ENCODE measurements around the gene DNHD1. TPM values are rescaled to one million over a fixed set of nuclear protein-coding genes. Genes with fewer than 3 reads are reported as not detected.

The DNHD1 gene
- total and polyA plus RNA-seq, 2 experiments from 2014 or later: 3.6 to 9.6 TPM

- Mint-ChIP-seq H3K27ac (peak within 1 kb of the TSS; percentile 94), H3K27me3 (ENCODE audit: insufficient read depth, low read depth, poor library complexity) (peaks cover 13% of the 10 kb centered on the region), H3K9me3 (no peaks in the 10 kb centered on the region), H3K4me1 (peaks cover 31% of the 10 kb centered on the region), H3K4me3 (peak within 1 kb of the TSS; percentile 88), H3K36me3 (ENCODE audit: low read depth) (peaks cover 24% of the 10 kb centered on the region)
- ATAC-seq (peak; percentile 65), DNase-seq (ENCODE audit: low spot score) (peak; percentile 89)
- Histone ChIP-seq H3K4me3 (peak within 1 kb of the TSS; percentile 93), H4K20me1 (replicated peaks; ENCODE audit: insufficient read depth) (peaks cover 2% of the 10 kb centered on the region), H3K4me1 (ENCODE audit: insufficient read depth) (peaks cover 23% of the 10 kb centered on the region), H3K4me2 (peak within 1 kb of the TSS; percentile 89), H3K9me2 (ENCODE audit: insufficient read depth) (no peaks in the 10 kb centered on the region), H3K27me3 (ENCODE audit: insufficient read depth) (no peaks in the 10 kb centered on the region), H3K27ac (ENCODE audit: low read depth) (peak within 1 kb of the TSS; percentile 91), H2AFZ (peak within 1 kb of the TSS; percentile 99), H3K36me3 (ENCODE audit: insufficient read depth) (peaks cover 4% of the 10 kb centered on the region; the same call in 1 of the 2 replicates), H3F3A (replicated peaks; ENCODE audit: low read depth) (0 out of 2 replicates have a peak, but pooled peaks cover 13% of the 10 kb centered on the region), H3K79me2 (replicated peaks; ENCODE audit: insufficient read depth) (no peaks in the 10 kb centered on the region)
- TF ChIP-seq STAT1 (IDR thresholded peaks at IDR 0.05; ENCODE audit: unreplicated experiment) (no peak), CTCF (conservative IDR thresholded peaks at IDR 0.05; ENCODE audit: low read depth in 2 of 2) (peak; percentile 26 to 35), NANOG (IDR thresholded peaks at IDR 0.05; ENCODE audit: borderline replicate concordance) (no peak), JUNB (IDR thresholded peaks at IDR 0.05; ENCODE audit: unreplicated experiment) (no peak), REST (IDR thresholded peaks at IDR 0.05; ENCODE audit: unreplicated experiment) (no peak), EZH2phosphoT487 (IDR thresholded peaks at IDR 0.05; ENCODE audit: unreplicated experiment) (no peak), ZNF331 (CRISPR knock-in tag; IDR thresholded peaks at IDR 0.05; ENCODE audit: low read depth) (no peak), CREB1 (CRISPR knock-in tag; IDR thresholded peaks at IDR 0.05; ENCODE audit: low read depth) (no peak), ETS1 (IDR thresholded peaks at IDR 0.05) (0 out of 2 replicates have a peak, but pooled peaks have one; percentile 14), EZH2 (IDR thresholded peaks at IDR 0.05; ENCODE audit: low read depth, unreplicated experiment) (no peak), ZNF114 (CRISPR knock-in tag; IDR thresholded peaks at IDR 0.05) (no peak), POLR2AphosphoS5 (IDR thresholded peaks at IDR 0.05; ENCODE audit: low read depth) (peak; percentile 54)
- TF ChIP-seq, protein P1, sequence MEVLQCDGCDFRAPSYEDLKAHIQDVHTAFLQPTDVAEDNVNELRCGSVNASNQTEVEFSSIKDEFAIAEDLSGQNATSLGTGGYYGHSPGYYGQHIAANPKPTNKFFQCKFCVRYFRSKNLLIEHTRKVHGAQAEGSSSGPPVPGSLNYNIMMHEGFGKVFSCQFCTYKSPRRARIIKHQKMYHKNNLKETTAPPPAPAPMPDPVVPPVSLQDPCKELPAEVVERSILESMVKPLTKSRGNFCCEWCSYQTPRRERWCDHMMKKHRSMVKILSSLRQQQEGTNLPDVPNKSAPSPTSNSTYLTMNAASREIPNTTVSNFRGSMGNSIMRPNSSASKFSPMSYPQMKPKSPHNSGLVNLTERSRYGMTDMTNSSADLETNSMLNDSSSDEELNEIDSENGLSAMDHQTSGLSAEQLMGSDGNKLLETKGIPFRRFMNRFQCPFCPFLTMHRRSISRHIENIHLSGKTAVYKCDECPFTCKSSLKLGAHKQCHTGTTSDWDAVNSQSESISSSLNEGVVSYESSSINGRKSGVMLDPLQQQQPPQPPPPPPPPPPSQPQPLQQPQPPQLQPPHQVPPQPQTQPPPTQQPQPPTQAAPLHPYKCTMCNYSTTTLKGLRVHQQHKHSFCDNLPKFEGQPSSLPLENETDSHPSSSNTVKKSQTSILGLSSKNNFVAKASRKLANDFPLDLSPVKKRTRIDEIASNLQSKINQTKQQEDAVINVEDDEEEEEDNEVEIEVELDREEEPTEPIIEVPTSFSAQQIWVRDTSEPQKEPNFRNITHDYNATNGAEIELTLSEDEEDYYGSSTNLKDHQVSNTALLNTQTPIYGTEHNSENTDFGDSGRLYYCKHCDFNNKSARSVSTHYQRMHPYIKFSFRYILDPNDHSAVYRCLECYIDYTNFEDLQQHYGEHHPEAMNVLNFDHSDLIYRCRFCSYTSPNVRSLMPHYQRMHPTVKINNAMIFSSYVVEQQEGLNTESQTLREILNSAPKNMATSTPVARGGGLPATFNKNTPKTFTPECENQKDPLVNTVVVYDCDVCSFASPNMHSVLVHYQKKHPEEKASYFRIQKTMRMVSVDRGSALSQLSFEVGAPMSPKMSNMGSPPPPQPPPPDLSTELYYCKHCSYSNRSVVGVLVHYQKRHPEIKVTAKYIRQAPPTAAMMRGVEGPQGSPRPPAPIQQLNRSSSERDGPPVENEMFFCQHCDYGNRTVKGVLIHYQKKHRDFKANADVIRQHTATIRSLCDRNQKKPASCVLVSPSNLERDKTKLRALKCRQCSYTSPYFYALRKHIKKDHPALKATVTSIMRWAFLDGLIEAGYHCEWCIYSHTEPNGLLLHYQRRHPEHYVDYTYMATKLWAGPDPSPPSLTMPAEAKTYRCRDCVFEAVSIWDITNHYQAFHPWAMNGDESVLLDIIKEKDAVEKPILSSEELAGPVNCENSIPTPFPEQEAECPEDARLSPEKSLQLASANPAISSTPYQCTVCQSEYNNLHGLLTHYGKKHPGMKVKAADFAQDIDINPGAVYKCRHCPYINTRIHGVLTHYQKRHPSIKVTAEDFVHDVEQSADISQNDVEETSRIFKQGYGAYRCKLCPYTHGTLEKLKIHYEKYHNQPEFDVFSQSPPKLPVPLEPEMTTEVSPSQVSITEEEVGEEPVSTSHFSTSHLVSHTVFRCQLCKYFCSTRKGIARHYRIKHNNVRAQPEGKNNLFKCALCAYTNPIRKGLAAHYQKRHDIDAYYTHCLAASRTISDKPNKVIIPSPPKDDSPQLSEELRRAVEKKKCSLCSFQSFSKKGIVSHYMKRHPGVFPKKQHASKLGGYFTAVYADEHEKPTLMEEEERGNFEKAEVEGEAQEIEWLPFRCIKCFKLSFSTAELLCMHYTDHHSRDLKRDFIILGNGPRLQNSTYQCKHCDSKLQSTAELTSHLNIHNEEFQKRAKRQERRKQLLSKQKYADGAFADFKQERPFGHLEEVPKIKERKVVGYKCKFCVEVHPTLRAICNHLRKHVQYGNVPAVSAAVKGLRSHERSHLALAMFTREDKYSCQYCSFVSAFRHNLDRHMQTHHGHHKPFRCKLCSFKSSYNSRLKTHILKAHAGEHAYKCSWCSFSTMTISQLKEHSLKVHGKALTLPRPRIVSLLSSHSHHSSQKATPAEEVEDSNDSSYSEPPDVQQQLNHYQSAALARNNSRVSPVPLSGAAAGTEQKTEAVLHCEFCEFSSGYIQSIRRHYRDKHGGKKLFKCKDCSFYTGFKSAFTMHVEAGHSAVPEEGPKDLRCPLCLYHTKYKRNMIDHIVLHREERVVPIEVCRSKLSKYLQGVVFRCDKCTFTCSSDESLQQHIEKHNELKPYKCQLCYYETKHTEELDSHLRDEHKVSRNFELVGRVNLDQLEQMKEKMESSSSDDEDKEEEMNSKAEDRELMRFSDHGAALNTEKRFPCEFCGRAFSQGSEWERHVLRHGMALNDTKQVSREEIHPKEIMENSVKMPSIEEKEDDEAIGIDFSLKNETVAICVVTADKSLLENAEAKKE (CRISPR knock-in tag; IDR thresholded peaks at IDR 0.05): no peak
Observed at GRCh38 chr11:6473451-6474412, 23.3 kb upstream of the DNHD1 start, which contains the start of gene TRIM3. TRIM3 (minus strand) TSS chr11:6473941; CDS start chr11:6465695, 8,246 bp downstream.
